Stimulated activated CD8-positive, alpha-beta memory T cell treated with anti-CD3 and anti-CD28 coated beads, Interleukin-15, amount 100 ng/mL, for 24 hours (primary cell): ENCODE measurements around the gene KCNK6.
A peak's percentile ranks its signal among the peaks of the same experiment; 100 is the strongest.
"Not testable (repeated sequence)": the region's sequence is repeated elsewhere in the genome, so short reads cannot be mapped to it uniquely, and the experiment has no call there.

Source experiments
- DNase-seq: peaks from one replicate; pipeline ENCODE4 v3.0.0-alpha.2; 2020; ENCODE audit warnings: low read depth

Gene KCNK6

DNA sequence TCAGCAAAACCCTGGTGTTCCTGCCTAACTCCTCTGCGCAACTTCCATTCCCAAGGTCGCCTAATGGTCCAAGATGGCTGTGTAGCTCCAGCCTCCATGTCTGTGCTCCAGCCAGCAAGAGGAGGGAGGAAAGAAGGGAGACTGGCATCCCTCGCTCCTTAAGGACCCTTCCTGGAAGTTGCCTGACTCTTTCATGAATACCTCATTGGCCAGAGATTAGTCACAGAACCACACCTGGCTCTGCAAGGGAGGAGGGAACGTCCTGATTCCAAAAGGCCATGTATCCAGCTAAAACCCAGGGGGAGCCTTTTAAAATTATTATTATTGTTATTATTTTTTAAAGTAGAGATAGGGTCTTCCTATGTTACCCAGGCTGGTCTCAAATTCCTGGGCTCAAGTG, 4.8 kb downstream of the KCNK6 start:
- no peak for DNase-seq

DNA sequence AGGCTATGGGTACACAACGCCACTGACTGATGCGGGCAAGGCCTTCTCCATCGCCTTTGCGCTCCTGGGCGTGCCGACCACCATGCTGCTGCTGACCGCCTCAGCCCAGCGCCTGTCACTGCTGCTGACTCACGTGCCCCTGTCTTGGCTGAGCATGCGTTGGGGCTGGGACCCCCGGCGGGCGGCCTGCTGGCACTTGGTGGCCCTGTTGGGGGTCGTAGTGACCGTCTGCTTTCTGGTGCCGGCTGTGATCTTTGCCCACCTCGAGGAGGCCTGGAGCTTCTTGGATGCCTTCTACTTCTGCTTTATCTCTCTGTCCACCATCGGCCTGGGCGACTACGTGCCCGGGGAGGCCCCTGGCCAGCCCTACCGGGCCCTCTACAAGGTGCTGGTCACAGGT, 6.9 kb downstream of the KCNK6 start:
- DNase-seq, result no peak

DNA sequence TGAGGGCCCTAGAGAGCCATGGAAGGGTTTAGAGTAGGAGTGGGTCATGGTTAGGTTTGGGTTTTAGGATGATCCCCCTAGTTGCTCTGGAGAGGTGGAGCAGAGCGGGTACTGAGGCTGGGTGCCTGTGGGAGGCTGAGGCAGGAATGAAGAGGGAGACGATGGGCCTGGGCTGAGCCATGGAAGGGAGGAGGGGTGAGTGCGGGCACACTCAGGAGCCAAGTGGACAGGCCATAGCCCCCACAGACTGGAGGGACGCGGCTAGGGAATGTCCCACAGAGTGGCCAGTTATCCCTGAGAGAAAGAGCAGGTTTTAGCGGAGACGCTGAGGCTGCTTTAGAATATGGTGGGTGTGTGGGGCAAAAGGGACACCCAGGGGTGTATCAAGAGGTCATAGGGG, 10.0 kb downstream of the KCNK6 start:
- DNase-seq, result no peak

DNA sequence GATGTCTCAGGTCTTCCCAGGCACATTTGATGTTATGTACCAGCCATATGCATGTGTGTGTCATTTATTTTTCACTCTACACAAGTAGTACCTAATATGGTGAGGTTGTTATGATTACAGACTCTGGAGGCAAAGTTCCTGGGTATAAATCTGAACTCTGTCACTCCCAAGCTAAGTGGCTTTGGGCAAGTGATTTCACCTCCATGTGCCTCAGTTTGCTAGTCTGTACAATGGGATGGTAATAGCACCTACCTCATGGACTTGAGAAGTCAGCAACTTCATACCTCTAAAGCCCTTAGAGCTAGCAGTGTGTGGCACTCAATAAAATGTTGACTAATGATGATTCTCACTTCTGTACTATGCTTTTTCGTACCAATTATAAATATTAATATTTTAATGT, 12.1 kb downstream of the KCNK6 start:
- DNase-seq, result no peak

DNA sequence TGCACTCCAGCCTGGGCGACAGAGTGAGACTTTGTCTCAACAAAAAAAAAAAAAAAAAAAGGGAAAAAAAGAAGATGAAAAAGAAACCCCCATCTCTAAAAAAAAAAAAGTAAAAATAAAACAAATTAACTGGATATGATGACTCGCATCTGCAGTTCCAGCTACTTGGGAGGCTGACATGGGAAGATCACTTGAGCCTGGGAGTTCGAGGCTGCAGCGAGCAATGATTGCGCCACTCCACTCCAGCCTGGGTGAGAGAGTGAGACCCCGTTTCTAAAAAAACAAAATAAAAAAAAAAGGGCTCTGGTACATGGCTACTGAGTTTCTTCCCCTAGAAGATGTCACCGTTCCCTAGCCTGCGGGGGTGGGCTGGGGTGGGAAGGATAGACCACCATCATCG, 13.6 kb downstream of the KCNK6 start:
- DNase-seq, result no peak

DNA sequence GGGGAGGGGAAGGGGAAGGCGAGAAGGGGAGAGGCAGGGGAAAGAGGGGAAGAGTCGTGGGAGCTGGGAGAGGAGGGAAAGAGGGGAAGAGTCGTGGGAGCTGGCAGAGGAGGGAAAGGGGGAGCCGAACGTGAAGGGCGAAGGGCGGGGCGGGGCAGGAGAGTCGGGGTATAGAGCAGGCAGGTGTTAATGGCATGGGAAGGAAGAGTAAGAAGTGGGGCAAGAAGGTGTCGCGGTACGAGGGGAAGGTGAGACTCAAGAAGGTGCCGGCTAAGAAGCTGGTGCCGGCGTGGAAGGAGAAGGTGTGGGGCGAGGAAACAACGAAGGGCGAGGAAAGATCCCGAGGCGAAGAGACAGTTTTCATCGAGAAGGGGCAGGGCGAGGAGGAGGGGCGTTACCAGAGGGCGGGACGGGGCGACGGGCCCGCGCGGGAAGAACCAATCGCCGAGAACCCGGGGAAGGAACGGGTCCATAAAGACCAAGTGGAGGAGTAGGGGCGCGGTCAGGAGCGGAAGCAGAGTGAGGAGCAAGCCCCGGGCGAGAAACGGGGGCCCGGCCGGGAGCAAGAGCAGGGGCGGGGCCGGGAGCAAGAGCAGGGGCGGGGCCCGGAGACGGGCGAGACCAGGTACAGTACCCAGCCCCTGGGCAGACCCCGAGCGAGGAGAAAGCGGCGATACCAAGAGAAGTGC, 16.4 kb downstream of the KCNK6 start:
- DNase-seq, result peak; percentile 80

DNA sequence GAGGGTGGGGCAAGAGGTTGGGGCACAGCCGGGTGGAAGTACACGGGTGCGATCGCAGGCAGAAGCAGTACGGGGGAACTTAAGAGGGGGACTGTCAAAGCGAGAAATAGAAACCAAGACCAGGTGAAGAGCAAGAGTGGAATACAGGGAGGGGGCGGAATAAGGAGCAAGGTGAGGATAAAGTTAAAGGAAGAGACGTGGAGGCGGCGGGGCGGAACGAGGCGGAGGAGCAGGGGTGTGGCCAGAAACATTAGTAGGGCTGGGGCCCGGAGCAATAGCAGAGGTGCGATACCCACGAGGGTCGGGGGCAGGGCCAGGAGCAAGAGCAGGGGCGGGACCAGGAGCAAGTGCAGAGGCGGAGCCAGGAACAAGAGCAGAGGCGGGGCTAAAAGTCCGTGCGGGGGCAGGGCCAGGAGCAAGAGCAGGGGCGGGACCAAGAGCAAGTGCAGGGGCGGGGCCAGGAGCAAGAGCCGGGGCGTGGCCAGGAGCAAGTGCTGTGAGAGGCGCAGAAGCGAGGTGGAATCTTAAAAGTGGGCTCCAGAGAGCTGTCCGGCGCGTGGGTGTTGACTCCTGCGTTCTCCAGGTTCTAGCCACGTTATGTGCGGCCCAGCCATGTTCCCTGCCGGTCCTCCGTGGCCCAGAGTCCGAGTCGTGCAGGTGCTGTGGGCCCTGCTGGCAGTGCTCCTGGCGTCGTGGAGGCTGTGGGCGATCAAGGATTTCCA, 17.2 kb downstream of the KCNK6 start:
- peak; percentile 81 for DNase-seq

DNA sequence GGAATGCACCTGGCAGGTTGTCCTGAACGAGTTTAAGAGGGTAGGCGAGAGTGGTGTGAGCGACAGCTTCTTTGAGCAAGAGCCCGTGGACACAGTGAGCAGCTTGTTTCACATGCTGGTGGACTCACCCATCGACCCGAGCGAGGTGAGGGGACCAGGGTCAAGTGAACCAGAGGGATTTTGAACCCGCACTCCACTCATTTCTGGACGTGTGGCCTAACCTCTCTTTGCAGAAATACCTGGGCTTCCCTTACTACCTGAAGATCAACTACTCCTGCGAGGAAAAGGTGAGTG, 17.7 kb downstream of the KCNK6 start:
- no peak for DNase-seq

DNA sequence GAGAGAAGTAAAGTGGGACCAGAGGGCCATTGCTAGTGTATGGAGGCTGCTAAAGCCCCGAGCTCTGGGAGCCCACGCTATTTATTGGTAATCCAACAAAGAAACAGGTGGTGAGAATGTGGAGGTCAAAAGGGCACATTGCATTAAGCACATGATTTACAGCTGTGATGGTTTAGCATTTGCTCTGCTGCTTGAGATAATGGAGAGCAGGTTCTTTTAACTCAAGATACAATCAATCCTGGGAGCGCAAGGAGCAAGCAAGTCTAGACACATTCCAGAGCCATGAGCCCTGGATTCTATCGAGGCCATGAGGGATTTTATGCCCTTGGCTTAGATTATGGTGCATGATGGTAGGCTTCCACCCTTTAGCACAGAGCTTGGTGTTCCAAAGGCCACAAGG, 19.4 kb downstream of the KCNK6 start:
- DNase-seq, result not testable (repeated sequence)

DNA sequence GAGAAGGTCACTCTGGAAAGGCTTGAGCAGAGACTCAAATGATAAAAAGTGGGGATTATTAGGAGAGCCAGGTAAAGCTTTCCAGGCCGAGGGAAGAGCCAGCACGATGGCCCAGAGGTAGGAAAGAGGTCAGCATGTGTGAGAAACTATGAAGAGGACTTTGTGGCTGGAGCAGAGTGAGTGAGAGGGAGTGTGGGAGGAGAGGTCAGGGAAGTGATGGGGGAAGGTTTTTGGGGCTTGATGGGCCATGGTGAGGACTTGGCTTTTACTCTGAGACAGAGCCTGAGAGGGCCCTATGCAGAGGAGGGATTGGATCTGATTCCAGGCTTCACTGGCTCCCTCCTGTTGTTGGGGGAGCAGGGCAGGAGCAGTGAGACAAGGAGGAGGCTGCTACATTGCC, 21.3 kb downstream of the KCNK6 start:
- no peak for DNase-seq

DNA sequence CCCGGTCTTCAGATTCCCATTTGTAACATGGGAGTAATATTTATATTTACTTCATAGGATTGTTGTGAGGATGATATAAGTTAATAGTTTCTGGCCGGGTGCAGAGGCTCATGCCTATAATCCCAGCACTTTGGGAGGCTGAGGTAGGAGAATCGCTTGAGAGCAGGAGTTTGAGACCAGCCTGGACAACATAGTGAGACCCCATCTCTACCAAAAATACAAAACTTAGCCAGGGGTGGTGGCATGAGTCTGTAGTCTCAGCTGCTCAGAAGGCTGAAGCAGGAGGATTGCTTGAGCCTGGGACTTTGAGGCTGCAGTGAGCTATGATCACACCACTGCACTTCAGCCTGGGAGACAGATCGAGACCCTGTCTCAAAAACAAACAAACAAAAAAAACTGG, 27.2 kb downstream of the KCNK6 start:
- DNase-seq, result no peak

DNA sequence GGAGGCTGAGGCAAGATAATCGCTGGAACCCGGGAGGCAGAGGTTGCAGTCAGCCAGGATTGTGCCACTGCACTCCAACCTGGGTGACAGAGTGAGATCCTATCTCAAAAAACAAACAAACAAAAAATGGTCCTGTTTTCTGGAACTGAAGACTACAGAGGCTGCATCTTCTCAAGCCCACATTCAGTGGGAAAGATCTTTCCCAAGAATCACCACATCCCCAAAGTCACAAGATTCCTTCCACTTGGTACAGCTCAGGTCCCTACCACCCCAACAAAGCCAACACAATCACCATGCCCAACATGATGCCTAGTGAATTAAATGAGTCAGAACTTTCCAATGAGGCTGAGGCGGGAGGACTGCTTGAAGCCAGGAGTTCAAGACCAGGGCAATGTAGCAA, 31.2 kb downstream of the KCNK6 start:
- no peak for DNase-seq

DNA sequence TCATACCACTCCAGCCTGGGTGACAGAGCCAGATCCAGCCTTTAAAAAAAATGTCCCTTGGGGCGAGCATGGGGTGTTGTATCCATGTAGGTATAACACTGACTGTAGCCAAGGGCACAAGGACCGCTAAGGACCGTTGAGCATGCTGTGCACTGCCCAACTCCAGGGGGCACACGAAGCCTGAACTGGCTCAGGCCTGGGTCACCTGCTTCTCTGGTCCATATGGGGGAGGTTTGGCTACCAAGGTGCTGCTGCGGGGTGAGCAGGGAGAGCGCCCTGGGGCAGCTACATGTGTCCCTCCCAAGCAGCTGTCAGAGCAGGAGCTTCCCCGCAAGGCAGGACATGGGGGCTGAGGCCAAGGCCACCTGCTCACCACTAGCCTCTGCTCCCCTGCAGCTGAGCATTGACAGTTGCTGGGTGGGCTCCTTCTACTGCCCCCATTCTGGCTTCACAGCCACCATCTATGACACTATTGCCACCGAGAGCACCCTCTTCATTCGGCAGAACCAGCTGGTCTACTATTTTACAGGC, 32.3 kb downstream of the KCNK6 start:
- no peak for DNase-seq

DNA sequence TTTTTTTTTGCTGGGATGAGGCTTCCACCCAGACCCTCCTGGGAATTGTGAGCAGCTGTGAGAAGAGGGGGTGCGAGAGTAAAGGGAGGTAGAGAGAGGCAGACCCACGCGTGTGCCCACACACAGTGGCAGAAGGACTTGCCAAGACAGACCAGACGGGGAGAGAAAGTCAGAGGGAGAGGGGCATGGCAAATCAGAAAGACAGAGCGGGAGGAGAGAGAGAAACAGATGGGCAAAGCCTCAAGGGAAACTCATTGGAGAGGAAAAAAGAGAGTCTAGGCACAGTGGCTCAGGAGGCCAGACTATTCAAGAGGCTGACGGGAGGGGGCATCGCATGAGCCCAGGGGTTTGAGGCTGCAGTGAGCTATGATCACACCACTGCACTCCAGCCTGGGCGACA, 33.0 kb downstream of the KCNK6 start:
- DNase-seq, result no peak

DNA sequence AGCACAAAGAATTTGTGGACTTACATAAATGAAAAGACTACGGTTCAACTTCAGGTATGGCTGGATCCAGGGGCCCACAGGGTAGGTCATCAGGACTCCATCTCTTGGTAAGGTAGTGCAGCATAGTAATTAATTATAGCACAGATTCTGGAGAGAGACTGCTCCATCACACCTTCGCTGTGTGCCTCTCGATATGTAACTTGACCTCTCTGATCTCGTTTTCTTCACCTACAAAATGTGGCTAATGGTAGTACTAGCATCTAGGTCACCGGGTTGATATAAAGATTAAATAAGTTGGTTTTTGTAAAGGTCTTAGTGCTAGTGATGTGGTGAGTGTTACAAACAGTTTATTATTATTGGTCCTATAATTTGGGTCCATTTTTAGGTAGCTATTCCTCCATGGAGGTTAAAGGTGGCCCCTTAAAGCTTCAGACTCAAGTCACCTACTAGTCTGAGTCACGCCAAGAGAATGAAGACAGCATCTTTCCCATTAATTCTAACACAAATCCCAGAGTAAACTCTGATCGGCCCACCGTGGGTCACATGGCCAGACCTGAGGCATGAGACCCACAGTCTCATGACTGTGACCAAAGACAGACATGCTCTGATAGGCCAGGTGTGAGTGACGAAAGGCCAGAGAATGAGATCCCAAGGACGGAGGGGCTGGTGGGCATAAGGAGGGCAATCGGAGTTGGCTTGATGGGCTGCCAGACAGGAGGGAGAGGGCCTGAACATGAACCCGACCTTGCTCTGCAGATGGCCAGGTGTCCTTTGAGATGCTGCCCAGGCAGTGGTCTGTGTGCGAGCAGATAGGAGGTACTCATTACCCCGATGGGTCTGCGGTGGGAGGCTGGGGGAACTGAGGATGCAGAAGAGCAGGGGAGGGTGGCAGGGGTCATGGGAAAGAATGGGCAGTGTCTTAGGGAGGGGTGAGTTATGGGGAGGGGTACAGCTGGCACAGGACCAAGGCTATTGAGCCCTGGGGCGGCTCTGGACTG, 36.4 kb downstream of the KCNK6 start:
- DNase-seq, result no peak

DNA sequence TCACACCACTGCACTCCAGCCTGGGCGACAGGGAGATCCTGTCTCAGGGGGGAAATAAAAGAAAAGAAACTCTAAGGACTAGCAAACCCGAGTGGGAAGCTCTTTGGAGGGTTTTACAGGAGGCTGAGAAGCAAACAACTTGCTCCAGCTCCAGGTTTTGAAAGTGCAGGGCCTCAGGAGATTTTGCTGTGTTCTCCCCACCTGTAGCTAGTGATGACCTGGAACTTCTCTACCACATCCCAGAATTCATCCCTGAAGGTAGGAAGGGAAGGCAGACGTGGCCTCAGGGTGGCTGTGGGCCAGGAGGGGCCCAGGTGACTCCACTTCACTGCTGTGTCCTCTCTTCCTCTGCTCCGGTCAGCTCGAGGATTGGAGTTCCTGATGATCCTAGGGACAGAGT, 38.4 kb downstream of the KCNK6 start:
- no peak for DNase-seq

DNA sequence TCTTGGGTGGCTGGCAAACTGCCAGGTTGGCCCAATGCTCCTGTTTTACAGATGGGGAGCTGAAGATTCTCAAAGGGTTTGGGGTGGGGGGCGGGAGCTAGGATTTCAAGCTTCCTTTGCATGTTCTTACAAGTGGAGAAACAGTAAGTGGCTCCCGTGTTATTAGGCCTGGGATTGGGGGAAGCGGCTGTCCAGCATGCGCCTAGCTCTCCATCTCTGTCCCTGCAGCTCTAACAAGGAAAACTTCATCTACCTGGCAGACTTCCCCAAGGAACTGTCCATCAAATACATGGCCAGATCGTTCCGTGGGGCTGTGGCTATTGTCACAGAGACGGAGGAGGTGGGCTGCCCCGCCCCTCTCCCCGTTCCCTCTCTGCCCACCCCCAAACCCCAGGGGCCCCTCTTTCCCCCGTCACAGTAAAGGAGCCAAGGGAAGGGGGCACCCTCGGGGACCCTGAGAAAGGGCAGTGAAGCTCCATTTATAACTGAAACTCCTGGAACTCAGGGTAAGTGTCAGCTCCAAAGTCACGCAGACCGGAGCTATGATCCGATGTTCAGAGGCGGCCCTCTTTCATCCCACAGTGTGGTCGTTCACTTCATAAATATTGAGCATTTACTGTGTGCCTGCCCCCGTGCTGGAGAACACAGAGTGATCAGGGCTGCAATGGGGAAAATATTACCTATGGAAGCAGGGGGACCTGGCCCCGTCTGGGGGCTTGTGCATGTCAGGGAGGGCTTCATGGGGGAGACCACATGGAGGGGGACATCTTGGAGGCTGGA, 39.8 kb downstream of the KCNK6 start:
- DNase-seq, result no peak

DNA sequence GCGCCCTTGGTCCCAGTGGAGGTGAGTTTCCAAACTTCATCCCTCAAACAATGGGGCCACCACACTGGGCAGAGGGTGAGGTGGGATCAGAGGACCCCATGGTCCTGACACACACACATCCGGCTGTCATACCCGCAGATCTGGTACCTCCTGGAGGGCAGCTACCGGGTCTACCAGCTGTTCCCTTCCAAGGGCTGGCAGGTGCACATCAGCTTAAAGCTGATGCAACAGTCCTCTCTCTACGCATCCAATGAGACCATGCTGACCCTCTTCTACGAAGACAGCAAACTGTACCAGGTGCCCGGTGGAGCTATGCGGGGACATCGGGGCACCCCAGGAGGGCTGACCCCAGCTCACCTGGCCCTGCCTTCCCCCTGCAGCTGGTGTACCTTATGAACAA, 40.7 kb downstream of the KCNK6 start:
- no peak for DNase-seq

DNA sequence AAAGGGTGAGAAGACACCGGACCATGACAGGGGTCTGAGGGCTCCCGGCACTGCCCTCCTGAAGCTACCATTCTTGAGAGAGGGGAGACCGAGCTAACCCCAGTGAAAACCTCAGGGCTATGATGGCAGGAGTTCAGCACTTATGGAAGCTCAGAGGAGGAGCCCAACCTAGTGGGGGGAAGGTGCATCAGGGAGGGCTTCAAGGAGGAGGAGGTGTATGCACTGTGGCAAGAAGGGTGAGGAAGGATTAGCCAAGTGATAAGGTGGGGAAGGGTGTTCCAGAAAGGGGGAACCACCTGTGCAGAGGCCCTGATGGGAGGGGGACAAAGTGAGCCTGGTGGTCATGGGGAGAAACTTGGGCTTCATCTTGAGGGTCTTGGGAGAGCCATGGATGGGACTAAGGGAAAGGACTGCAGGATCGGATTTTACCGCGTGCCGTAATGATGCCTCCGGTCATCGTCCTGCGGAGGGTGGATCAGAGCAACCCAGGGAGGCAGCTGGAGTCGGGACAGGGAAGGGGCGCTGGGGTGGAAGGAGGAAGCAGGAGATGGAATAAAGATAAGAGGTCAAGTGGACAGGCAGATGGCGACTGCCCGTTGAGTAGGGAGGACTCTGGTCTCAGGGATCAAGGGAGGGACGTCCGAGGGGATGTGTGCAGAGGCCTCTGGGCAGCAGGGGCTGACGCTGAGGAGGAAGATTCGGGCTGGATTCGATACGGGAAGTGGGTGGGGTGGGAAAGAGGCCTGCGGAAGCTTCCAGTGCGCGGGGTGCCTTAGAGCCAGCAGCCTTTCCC, 41.4 kb downstream of the KCNK6 start:
- DNase-seq, result no peak

DNA sequence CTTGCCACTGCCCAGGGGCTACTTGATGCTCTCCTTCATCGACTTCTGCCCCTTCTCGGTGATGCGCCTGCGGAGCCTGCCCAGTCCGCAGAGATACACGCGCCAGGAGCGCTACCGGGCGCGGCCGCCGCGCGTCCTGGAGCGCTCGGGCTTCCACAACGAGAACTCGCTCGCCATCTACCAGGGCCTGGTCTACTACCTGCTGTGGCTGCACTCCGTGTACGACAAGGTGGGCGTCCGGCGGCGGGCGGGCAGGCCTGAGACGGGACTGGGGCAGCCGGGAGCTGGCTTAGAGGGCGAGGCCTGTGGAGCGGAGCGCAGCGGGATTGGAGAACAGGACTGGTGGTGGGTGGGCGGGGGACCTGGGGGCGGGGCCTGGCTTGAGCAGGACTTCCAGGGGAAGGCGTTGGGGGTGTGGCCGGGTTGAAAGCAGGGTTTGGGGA, 42.0 kb downstream of the KCNK6 start:
- peak; percentile 40 for DNase-seq
